H1 (cell line): ENCODE results near the gene SMG7. TPM values are rescaled to one million over a fixed set of nuclear protein-coding genes. Genes with fewer than 3 reads are reported as not detected.

Experiments
- CTCF ChIA-PET: fragments of 300-600 bp; sonication (Branson Sonifier 250); formaldehyde crosslinking; loops from one replicate; lab custom pipeline; 2021; ENCODE audit not compliant: partially characterized antibody; lab: Charles Lee
- POLR2A ChIA-PET: fragments of 300-600 bp; sonication (Branson Sonifier 250); formaldehyde crosslinking; loops from one replicate; lab custom pipeline; 2021; ENCODE audit warnings: inconsistent platforms; ENCODE audit not compliant: partially characterized antibody; lab: Charles Lee
- DNase-seq, 2 experiments: peaks; one replicate each; pipeline versions ENCODE4 v3.0.0 to v3.0.0-alpha.2; 2010 to 2022; ENCODE audit warnings: low spot score in 2 of 2, low read depth in 1 of 2, mixed read lengths in 1 of 2
- FAIRE-seq: peaks from 2 replicates; lab custom pipeline; 2011; peaks lifted over from hg19 to GRCh38; lab: Jason Lieb, UNC
- H2AFZ ChIP-seq: 2 replicates; pipeline ENCODE4 v1.8.1; 2012; ENCODE audit warnings: low read length, inconsistent platforms
- H2AK5ac ChIP-seq: 2 replicates; pipeline ENCODE4 v1.6.1; 2013; ENCODE audit warnings: low read depth, low read length
- H2BK120ac ChIP-seq: replicated peaks from 2 replicates; pipeline ENCODE3; 2013; ENCODE audit warnings: low read depth, low read length, inconsistent platforms
- H2BK12ac ChIP-seq: 2 replicates; pipeline ENCODE4 v1.6.1; 2013; ENCODE audit warnings: low read depth, low read length
- H2BK15ac ChIP-seq: 2 replicates; pipeline ENCODE4 v1.6.1; 2013; ENCODE audit warnings: low read length
- H2BK20ac ChIP-seq: 2 replicates; pipeline ENCODE4 v1.6.1; 2013; ENCODE audit warnings: low read length
- H2BK5ac ChIP-seq: 2 replicates; pipeline ENCODE4 v1.6.1; 2013; ENCODE audit warnings: low read depth, low read length
- H3K14ac ChIP-seq: 2 replicates; pipeline ENCODE4 v1.6.1; 2013; ENCODE audit warnings: inconsistent platforms; ENCODE audit not compliant: insufficient read length
- H3K18ac ChIP-seq: 2 replicates; pipeline ENCODE4 v1.6.1; 2013; ENCODE audit warnings: low read length; ENCODE audit errors: extremely low read depth
- H3K23ac ChIP-seq: 2 replicates; pipeline ENCODE4 v1.6.1; 2013; ENCODE audit warnings: inconsistent platforms; ENCODE audit not compliant: insufficient read length
- H3K23me2 ChIP-seq: 2 replicates; pipeline ENCODE4 v1.6.1; 2013; ENCODE audit warnings: low read depth, low read length
- H3K27ac ChIP-seq: 2 replicates; pipeline ENCODE4 v1.6.1; 2011; ENCODE audit warnings: low read depth, low read length, inconsistent platforms
- H3K27me3 ChIP-seq, 4 experiments: replicated peaks in 1 of 4; 1 replicate in 1 of 4; 2 replicates in 3 of 4; pipeline versions ENCODE4 v1.6.1 to v1.8.1; 2011 to 2013; ENCODE audit warnings: low read length in 3 of 4, mild to moderate bottlenecking in 3 of 4, inconsistent platforms in 2 of 4, mixed read lengths in 2 of 4, moderate library complexity in 1 of 4; ENCODE audit not compliant: control insufficient read depth in 3 of 4, insufficient read depth in 3 of 4; ENCODE audit errors: extremely low read depth in 1 of 4
- H3K36me3 ChIP-seq, 4 experiments: 2 replicates each; pipeline versions ENCODE4 v1.6.1 to v1.8.1; 2011 to 2013; ENCODE audit warnings: mild to moderate bottlenecking in 4 of 4, low read length in 3 of 4, moderate library complexity in 2 of 4, control low read depth in 1 of 4, inconsistent platforms in 1 of 4; ENCODE audit not compliant: insufficient read depth in 4 of 4, control insufficient read depth in 2 of 4
- H3K4ac ChIP-seq: replicated peaks from 2 replicates; pipeline ENCODE3; 2013; ENCODE audit warnings: low read length, low read depth, mixed read lengths, inconsistent platforms; ENCODE audit not compliant: insufficient read length
- H3K4me1 ChIP-seq, 4 experiments: replicated peaks in 1 of 4; 1 replicate in 1 of 4; 2 replicates in 3 of 4; pipeline versions ENCODE4 v1.6.1 to v1.8.1; 2011 to 2013; ENCODE audit warnings: low read length in 3 of 4, inconsistent platforms in 2 of 4, mixed read lengths in 1 of 4; ENCODE audit not compliant: insufficient read depth in 4 of 4, control insufficient read depth in 3 of 4
- H3K4me2 ChIP-seq, 2 experiments: 2 replicates each; pipeline versions ENCODE4 v1.6.1 to v1.8.1; 2011 to 2013; ENCODE audit warnings: low read depth in 2 of 2, low read length in 2 of 2, control low read depth in 1 of 2, inconsistent platforms in 1 of 2, mild to moderate bottlenecking in 1 of 2; ENCODE audit not compliant: insufficient read depth in 1 of 2
- H3K4me3 ChIP-seq, 4 experiments: fragments of 200-600, 300-600 bp in 1 of 4; sonication (generic), shearing (Covaris generic), sonication (Bioruptor Twin) in 1 of 4; 2 replicates each; pipeline versions ENCODE4 v1.5.1 to v1.8.1; 2011 to 2016; ENCODE audit warnings: low read length in 4 of 4, low read depth in 3 of 4, control low read depth in 2 of 4, inconsistent platforms in 2 of 4, mild to moderate bottlenecking in 2 of 4, mixed read lengths in 1 of 4, moderate library complexity in 1 of 4; ENCODE audit not compliant: insufficient read depth in 2 of 4; ENCODE audit errors: extremely low read depth in 1 of 4
- H3K56ac ChIP-seq: replicated peaks from 2 replicates; pipeline ENCODE3; 2013; ENCODE audit warnings: low read depth, mild to moderate bottlenecking, mixed read lengths, low read length, inconsistent platforms; ENCODE audit not compliant: insufficient read length
- H3K79me1 ChIP-seq: 2 replicates; pipeline ENCODE4 v1.6.1; 2013; ENCODE audit warnings: low read depth, low read length, control low read depth
- H3K79me2 ChIP-seq, 2 experiments: 2 replicates each; pipeline versions ENCODE4 v1.6.1 to v1.8.1; 2012 to 2013; ENCODE audit warnings: low read length in 2 of 2, mild to moderate bottlenecking in 2 of 2, inconsistent platforms in 1 of 2; ENCODE audit not compliant: insufficient read depth in 2 of 2, control insufficient read depth in 1 of 2
- H3K9ac ChIP-seq, 4 experiments: replicated peaks in 1 of 4; 1 replicate in 1 of 4; 2 replicates in 3 of 4; pipeline versions ENCODE4 v1.6.1 to v1.8.1; 2011 to 2013; ENCODE audit warnings: low read depth in 3 of 4, low read length in 3 of 4, control low read depth in 2 of 4, mild to moderate bottlenecking in 2 of 4, moderate library complexity in 2 of 4, inconsistent platforms in 1 of 4; ENCODE audit errors: extremely low read depth in 1 of 4
- H3K9me3 ChIP-seq, 2 experiments: 2 replicates each; pipeline versions ENCODE4 v1.6.1 to v1.8.1; 2012 to 2013; ENCODE audit warnings: mild to moderate bottlenecking in 2 of 2, moderate library complexity in 2 of 2, control low read depth in 1 of 2, inconsistent platforms in 1 of 2, low read depth in 1 of 2, low read length in 1 of 2, mixed read lengths in 1 of 2; ENCODE audit not compliant: insufficient read depth in 2 of 2
- H4K20me1 ChIP-seq, 2 experiments: replicated peaks in 1 of 2; 2 replicates each; pipeline versions ENCODE3 to v1.8.1; 2011 to 2013; ENCODE audit warnings: inconsistent platforms in 2 of 2, low read length in 2 of 2, mild to moderate bottlenecking in 1 of 2; ENCODE audit not compliant: insufficient read depth in 2 of 2, control insufficient read depth in 1 of 2
- H4K5ac ChIP-seq: 2 replicates; pipeline ENCODE4 v1.6.1; 2013; ENCODE audit warnings: low read length, low read depth, mixed read lengths, inconsistent platforms; ENCODE audit not compliant: insufficient read length
- H4K8ac ChIP-seq: 2 replicates; pipeline ENCODE4 v1.8.0; 2013; ENCODE audit warnings: mild to moderate bottlenecking, moderate library complexity, low read length, inconsistent platforms; ENCODE audit not compliant: insufficient read depth; ENCODE audit errors: extremely low read depth
- H4K91ac ChIP-seq: replicated peaks from 2 replicates; pipeline ENCODE3; 2013; ENCODE audit warnings: low read length, mixed read lengths, inconsistent platforms; ENCODE audit not compliant: insufficient read length
- BCL11A ChIP-seq, 2 experiments: IDR thresholded peaks; one replicate each; pipeline ENCODE4 v1.6.1; 2011; ENCODE audit warnings: low read depth in 2 of 2, low read length in 2 of 2, mild to moderate bottlenecking in 2 of 2
- CBX5 ChIP-seq: fragments of 300-800, 300-1000 bp; sonication (generic); IDR thresholded peaks from 2 replicates; pipeline ENCODE4 v1.7.1; 2016; ENCODE audit warnings: antibody characterized with exemption, low read length, low read depth
- CHD1 ChIP-seq: IDR thresholded peaks from 2 replicates; pipeline ENCODE4 v1.6.1; 2012; ENCODE audit warnings: low read depth, low read length, improper control_type of control experiment
- CTBP2 ChIP-seq: IDR thresholded peaks from 2 replicates; pipeline ENCODE4 v1.7.0; 2011; ENCODE audit warnings: borderline replicate concordance, mild to moderate bottlenecking, moderate library complexity, mixed read lengths, low read length; ENCODE audit not compliant: insufficient read depth, insufficient read length
- EP300 ChIP-seq, 2 experiments: IDR thresholded peaks; 1 replicate in 1 of 2; 2 replicates in 1 of 2; pipeline ENCODE4 v1.6.1; 2011 to 2012; ENCODE audit warnings: low read depth in 2 of 2, low read length in 2 of 2, mild to moderate bottlenecking in 2 of 2, borderline replicate concordance in 1 of 2, inconsistent platforms in 1 of 2, moderate library complexity in 1 of 2
- MAFK ChIP-seq: IDR thresholded peaks from 2 replicates; pipeline ENCODE4 v1.6.1; 2012; ENCODE audit warnings: low read depth, mild to moderate bottlenecking, improper control_type of control experiment, low read length
- RXRA ChIP-seq: IDR thresholded peaks from 2 replicates; pipeline ENCODE4 v1.6.1; 2011; ENCODE audit warnings: low read depth, mild to moderate bottlenecking, low read length, moderate library complexity; ENCODE audit not compliant: insufficient read depth
- SP1 ChIP-seq: IDR thresholded peaks from 2 replicates; pipeline ENCODE4 v1.6.1; 2011; ENCODE audit warnings: low read depth, low read length
- WGBS, 2 experiments: shearing (Covaris generic) in 1 of 2; methylation state at CpG; one replicate each; pipeline versions ENCODE4 v1.1.6 to v1.1.7; 2013 to 2015; ENCODE audit warnings: low lambda C conversion rate in 2 of 2, mixed read lengths in 2 of 2, inconsistent platforms in 1 of 2, low coverage in 1 of 2, missing lambda C conversion rate in 1 of 2; ENCODE audit not compliant: insufficient replicate concordance in 2 of 2, insufficient coverage in 1 of 2, insufficient read length in 1 of 2; ENCODE audit errors: extremely low coverage in 1 of 2, missing lambda C conversion rate in 1 of 2; 5-methylcytosine and 5-hydroxymethylcytosine counted together
- polyA plus RNA-seq, 7 experiments: library from polyadenylated mRNA; depleted of rRNA in 3 of 7; stranded (reverse) in 5 of 7; unstranded in 2 of 7; fragments of >200 nt in 5 of 7; fragments of 200-250 nt in 2 of 7; gene quantifications; 1 replicate in 5 of 7; 2 replicates in 1 of 7; 4 replicates in 1 of 7; pipeline versions ENCODE4 v1.2.1 to v1.2.3, GENCODE V29; 2011 to 2013; ENCODE audit warnings: missing spikeins in 2 of 7, mixed read lengths in 2 of 7
- total RNA-seq: library from RNA; stranded (reverse); fragmentation: NEBNext Ultra II Directional; extraction: Animal tissue kit (Norgen Biotek cat#: 25700); gene quantifications from 2 replicates; pipeline ENCODE4 v1.2.1, GENCODE V29; 2021

SMG7 gene
- total and polyA plus RNA-seq, 2 of the 8 experiments (the other 6 are each of a cell fraction or from before 2014, with no cell fraction given): 39.3 to 65.6 TPM

DNA sequence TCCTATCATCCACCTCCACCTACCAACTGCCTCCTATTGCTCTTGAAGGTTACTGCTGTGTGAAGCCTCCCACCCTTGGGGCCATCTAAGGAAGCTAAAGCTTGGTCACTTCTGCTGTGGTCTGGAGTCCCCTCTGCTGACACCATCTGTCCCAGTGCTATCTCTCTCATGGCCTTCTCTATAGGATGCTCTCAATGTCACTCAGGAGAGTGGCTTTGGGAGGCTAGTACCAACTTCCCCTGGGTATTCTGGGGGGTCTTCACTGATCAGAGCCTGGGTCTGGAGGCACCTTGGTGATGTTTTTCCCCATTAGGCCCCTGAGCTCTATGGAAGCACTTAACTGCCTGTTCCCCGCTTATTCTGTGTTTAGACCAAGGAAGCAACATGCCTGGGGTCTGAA lies 130.2 kb downstream of the SMG7 start:
- CTCF ChIA-PET: interaction anchor here (0.8 to 1.0 kb wide), 2 partner anchors 10 to 51 kb away, joined by 3 to 5 read pairs; no protein-coding TSS in a partner anchor
- Histone ChIP-seq H3K9ac (no peak overlapping the region), H3K4ac (no peak overlapping the region), H3K27me3 (no peaks in the 10 kb centered on the region; a peak in 1 of 7 replicates), H3K4me3 (no peak overlapping the region), H3K18ac (no peak overlapping the region), H2BK120ac (no peak overlapping the region), H3K23ac (no peak overlapping the region), H3K4me2 (no peak overlapping the region)
- no peak for FAIRE-seq
- TF ChIP-seq CHD1: no peak
- TF ChIP-seq EP300 (IDR thresholded peaks at IDR 0.05; ENCODE audit: borderline replicate concordance in 1 of 2, low read depth in 2 of 2, low read length in 2 of 2): no peak
- TF ChIP-seq CTBP2: no peak
- no peak for TF ChIP-seq CBX5
- TF ChIP-seq SP1: no peak
- no peak for TF ChIP-seq MAFK
- no peak for TF ChIP-seq RXRA
- TF ChIP-seq BCL11A (IDR thresholded peaks at IDR 0.05; ENCODE audit: low read depth in 2 of 2, low read length in 2 of 2): no peak
- TF ChIP-seq, all 59 proteins: peak for 0
- H4K8ac ChIP-seq: no peak overlapping the region
- no peak overlapping the region for H3K14ac ChIP-seq
- no peak overlapping the region for H3K27ac ChIP-seq
- no peaks in the 10 kb centered on the region for H3K79me2 ChIP-seq
- no peak overlapping the region for H4K5ac ChIP-seq
- H2AK5ac ChIP-seq: no peak overlapping the region
- DNase-seq: peak in 1 of 2 experiments; percentile 24
- no peak overlapping the region for H4K91ac ChIP-seq
- H3K4me1 ChIP-seq: no peaks in the 10 kb centered on the region
- H2BK20ac ChIP-seq: no peak overlapping the region
- H3K9me3 ChIP-seq: no peaks in the 10 kb centered on the region
- POLR2A ChIA-PET: no interaction called here
- H2AFZ ChIP-seq: no peak overlapping the region
- 100% methylated on average over 1 of the region's 1 CpG; no CpG with 5 or more reads in 1 of the 2 experiments for WGBS, 2 experiments
- no peaks in the 10 kb centered on the region for H4K20me1 ChIP-seq
- no peaks in the 10 kb centered on the region for H3K36me3 ChIP-seq
- H2BK15ac ChIP-seq: no peak overlapping the region
- no peak overlapping the region for H2BK5ac ChIP-seq
- no peak overlapping the region for H2BK12ac ChIP-seq
- no peaks in the 10 kb centered on the region for H3K23me2 ChIP-seq
- H3K79me1 ChIP-seq: no peaks in the 10 kb centered on the region
- H3K56ac ChIP-seq: no peak overlapping the region
